ENCODE measurements around the gene DCHS2.
A peak's percentile ranks its signal among the peaks of the same experiment; 100 is the strongest.

DCHS2 gene

DNA sequence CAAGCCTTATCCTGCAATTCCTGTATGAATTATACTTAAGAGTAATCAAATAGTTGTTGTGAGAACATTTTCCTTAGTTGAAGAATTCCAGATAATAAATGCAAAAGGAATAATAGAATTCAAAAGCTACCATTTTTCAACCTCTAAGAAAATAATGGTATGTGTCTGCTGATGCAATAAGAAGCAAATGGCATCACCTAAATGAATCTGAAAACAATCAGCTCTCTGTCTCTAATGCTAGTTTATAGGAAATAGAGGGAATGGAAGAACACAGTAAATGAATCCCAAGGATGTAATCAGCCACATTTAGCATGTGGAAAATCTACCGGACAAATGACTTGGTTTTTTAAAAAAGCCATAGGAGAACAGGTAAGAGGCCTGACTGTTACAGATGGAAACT lies 115.1 kb downstream of the DCHS2 start:
- DNase-seq (ENCODE audit: low spot score): no peak

GRCh38 chr4:154368060-154368459 lies 123.5 kb downstream of the DCHS2 start:
- no peak for DNase-seq (ENCODE audit: low spot score)

DNA sequence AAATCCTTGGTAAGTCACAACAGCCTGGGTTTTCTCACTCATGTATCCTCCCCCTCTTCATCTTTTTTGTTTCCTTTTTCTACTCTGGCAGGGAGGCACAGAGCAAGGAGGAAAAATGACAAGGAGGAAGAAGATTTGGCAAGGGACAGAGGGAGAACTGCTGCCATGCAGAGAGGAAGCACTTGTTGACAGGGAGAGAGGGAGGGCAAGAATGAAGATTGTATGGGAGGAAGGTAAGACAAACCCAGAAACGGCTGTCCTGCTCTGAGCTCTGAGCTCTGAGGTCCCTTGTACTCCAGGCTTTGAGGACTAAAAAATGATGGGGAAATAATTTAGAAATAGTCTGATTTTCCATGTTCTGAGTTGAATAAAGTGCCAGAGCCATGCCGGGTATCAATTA lies 123.9 kb downstream of the DCHS2 start:
- DNase-seq (ENCODE audit: low spot score): peak; percentile 13

DNA sequence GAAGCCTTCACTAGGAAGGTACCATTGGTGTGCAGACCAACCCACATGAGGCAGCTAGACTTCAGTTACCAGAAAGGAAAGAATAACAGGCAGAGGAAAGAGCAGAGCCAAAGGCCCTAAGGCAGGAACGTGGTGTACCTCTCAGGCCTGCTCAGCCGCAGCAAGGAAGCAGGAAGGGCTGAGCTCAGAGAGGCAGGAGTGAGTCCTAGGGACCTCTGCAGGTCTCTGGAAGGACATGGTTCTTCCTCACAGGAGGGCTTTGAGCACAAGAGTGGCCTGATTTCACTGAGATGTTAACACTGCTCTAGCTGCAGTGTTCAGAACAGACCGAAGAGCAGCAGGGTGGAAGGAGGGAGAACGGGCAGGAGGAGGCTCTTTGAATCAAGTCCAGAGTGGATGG lies 124.6 kb downstream of the DCHS2 start:
- no peak for DNase-seq (ENCODE audit: low spot score)

- DNase-seq (ENCODE audit: low spot score): no peak
Observed at GRCh38 chr4:154364066-154364845, 127.3 kb downstream of the DCHS2 start.

DNA sequence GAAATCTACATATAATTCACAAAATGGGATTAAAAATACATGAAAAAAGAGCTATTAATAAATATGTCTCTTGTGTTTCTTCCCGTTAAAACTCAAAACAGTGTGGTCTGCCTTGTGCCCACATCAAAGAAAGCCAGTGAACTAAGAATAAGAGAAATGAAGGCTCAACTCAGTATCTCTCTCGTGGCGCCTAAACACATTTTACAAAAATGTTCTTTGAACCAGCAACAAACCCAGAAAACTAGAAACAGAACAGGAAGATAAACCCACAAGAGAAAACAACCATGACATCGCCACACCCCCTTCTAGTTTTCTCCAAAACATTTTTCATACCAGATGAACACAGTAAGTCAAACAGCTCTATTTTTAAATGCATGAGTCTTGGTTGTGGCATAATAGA lies 130.1 kb downstream of the DCHS2 start:
- no peak for DNase-seq (ENCODE audit: low spot score)

GRCh38 chr4:154360491-154360890 lies 131.1 kb downstream of the DCHS2 start:
- DNase-seq (ENCODE audit: low spot score): no peak

DNA sequence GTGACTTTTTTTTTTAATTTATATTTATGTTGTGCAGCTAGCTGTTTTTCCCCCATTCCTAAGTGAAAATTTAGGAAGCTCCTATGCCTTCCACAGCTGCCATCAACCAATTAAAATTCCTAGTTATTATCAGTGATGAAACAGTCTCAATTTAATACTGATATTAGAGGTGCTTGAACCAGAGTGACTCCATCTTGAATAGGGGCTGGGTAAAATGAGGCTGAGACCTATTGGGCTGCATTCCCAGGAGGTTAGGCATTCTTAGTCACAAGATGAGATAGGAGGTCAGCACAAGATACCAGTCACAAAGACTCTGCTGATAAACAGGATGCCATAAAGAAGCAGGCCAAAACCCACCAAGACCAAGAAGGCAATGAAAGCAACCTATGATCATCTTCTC lies 136.7 kb downstream of the DCHS2 start:
- no peak for DNase-seq (ENCODE audit: low spot score)

DNA sequence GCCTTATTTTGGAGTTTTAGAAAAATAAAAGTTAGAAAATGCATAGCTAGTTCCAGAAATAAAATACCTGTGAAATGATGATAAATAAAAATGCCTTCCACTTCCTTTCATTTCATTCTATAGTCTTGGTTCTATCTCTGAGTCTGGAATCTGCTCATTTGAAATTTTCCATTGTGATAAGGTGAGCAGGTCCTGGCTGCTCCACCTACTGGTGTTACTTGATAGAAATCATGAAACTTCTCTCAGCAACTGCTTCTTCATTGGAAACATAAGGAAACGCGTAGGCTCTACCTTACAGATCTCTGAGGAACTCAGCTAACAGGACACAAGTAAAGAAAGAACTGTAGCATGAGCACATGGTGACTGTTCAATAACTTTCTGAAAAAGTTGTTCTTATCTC lies 141.8 kb downstream of the DCHS2 start:
- DNase-seq (ENCODE audit: low spot score): no peak

- DNase-seq (ENCODE audit: low spot score): no peak
Observed at GRCh38 chr4:154348657-154349056, 142.9 kb downstream of the DCHS2 start.

DNA sequence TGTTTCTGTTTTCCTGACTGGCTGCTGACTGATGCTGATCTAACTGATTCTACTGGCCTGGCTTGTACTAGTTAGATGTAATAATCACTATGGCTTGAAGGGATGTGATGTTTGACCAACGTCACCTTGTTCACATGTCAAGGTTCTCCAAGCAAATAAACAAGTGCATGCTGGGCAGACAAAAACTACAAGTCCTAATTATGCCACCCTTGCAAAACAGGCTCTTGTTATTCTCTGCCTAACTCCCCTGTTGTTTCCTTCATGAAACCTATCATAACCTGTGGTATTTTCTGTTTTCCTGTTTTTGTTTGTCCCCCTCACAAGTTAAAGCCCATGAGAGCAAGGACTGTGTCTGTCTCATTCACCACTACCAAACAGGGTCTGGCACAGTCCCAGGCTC lies 146.2 kb downstream of the DCHS2 start:
- no peak for DNase-seq (ENCODE audit: low spot score)

GRCh38 chr4:154344686-154345085 lies 146.9 kb downstream of the DCHS2 start:
- no peak for DNase-seq (ENCODE audit: low spot score)

GRCh38 chr4:154343651-154344050 lies 147.9 kb downstream of the DCHS2 start:
- DNase-seq (ENCODE audit: low spot score): no peak

- DNase-seq (ENCODE audit: low spot score): no peak
Observed at GRCh38 chr4:154341448-154341847, 150.2 kb downstream of the DCHS2 start.

DNA sequence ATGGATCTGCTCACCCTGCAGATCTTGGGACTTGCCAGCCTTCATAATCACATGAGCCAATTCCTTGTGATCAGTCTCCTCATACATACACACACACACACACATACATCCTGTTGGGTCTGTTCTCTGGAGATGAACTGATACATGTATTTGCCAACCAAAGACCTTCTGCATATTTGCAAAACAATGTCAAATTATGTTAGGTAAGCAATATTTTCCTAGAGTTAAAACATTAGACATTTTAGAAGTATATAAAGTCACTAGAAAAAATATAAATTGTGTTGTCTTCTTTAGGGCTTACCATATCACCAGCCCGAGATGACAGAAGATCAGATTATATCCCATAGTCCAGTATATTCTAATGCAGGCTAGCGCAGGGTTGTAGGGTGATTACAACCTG lies 156.0 kb downstream of the DCHS2 start:
- DNase-seq (ENCODE audit: low spot score): no peak

DNA sequence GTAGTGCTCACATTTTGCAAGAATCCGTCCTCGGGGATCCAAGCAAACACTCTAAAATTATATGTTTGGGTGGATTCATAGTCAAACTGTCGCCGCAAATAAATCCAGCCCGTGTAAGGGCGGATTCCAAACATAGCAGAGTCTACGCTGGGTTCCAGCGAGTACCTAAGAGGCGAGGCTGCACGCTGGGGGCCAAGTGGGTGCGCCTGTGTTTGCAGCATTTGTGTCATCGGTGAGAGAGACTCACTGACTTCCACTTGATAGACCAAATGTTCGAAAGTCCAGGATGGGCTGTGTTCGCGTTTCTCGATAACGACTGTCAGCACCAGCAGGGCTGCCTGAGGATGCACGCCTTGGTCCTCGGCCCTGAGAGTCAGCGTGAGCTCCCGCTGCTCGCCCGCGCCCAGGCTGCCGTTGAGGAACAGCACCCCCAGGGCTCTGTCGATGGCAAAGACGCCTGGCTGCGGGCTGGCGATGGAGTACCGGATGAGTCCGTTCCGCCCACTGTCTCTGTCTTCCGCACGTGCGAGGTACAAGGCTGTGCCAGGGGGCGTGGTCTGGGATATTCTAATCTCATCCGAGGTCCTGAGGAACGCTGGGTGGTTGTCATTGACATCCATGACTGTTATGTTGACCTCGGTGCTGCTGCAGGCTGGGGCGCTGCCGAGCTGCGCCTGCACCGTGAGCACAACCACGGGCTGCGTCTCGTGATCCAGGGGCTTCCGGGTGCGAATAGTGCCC lies 158.7 kb downstream of the DCHS2 start:
- DNase-seq (ENCODE audit: low spot score): peak; percentile 57

DNA sequence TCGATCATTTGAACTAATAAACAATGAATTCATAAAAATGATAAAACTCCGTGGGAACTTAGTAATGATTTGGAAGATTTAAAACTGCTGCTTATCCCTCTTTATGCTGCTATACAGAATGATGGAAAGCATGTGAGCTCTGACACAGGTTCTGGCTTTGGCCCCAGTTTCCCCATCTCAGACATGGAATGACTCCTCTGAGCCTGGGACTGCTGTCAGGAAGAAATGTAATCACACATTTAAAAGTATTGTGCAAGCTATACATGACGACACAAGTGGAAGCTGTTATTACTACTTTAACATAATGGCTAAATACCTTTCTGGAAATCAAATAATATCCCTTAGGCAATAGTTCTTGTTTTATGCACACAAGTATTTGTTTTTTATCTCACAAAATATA lies 161.7 kb downstream of the DCHS2 start:
- DNase-seq (ENCODE audit: low spot score): no peak

DNA sequence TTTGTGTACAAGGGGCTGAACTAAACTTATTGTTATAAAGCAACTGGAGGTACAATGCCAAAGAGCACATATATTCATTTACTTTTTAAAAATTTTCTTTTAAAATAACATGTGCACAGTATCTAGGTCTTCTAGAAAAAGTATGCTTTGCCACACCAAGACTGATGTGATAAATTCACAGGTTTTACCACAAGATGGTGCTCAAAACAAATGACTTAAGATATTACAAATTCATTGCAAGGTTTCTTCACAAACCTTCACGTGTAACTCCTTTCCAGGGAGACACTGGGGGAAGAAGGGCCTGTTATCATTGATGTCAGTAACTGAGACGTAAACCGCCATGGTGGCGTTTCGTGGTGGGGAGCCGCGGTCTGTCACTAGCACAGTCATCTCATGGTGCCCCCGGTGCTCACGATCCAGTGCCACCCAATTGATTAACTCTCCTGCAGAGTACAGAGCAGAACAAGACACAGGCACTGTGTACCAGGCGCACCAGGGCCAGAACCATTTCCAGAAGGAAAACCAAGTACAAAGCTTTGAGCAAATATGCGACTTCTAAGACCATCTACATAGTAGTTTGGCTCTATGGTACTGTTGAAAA lies 162.2 kb downstream of the DCHS2 start:
- DNase-seq (ENCODE audit: low spot score): peak; percentile 46

- DNase-seq (ENCODE audit: low spot score): no peak
Observed at GRCh38 chr4:154328030-154328429, 163.6 kb downstream of the DCHS2 start.

DNA sequence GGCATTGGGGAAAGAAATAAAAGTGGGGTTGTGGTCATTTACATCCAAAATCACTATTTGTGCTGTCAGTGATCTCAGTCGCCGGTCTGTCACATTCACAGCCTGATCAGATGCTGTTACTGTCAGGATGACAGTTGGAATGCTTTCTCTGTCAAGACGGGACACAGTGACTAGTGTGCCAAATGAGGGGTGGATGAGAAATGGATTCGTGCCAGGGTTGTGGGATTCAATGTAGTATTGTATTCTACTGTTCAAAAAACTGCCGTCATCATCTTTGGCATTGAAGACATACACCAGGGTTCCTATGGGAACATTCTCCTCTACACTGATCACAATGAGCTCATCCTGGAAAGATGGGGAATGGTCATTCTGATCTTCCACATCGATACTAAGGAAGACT lies 171.1 kb downstream of the DCHS2 start:
- DNase-seq (ENCODE audit: low spot score): no peak

- DNase-seq (ENCODE audit: low spot score): no peak
Observed at GRCh38 chr4:154319736-154320135, 171.9 kb downstream of the DCHS2 start.

DNA sequence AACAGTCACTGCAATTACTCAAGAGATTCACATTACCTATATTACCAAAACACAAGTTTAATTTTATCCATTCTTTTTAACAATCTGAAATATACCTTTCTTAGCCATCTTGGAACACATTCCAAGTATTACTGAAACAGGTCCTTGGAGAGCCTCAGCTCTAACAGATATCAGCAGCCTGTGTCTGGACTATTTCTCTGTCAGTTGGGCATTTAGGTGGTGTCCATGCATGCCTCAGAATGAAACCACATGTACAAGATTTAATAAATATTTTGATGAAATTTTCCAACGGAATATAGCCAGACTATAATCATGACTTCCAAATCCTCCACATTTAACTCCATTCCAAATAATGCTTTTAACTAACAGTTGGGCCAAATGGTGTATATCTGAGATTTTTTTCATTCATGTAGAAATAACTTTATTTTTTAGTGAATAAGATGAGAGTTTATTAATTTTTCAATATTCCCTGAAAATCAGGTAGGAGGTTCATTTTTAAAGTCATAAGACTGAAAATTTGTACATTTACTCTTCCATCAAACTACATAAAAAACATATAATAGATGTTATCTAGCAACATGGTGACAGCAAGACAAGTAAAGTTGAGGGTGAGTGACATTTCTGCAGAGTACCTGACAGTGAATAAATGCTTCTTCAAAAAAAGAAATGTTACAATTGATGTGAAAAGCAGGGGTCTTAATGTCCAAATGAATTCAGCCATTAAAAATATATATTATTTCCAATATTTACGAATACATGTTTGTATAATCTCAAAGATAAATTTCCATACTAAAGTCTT lies 174.2 kb downstream of the DCHS2 start:
- no peak for DNase-seq (ENCODE audit: low spot score)

Measured in Ammon's horn (tissue), 1 donor.